Stimulated activated CD8-positive, alpha-beta memory T cell treated with anti-CD3 and anti-CD28 coated beads, Interleukin-12 subunit alpha, Interleukin-12 subunit beta, amount 100 ng/mL, for 1 hour (primary cell): ENCODE results near the gene GCLC.
"Not testable (repeated sequence)": the region's sequence is repeated elsewhere in the genome, so short reads cannot be mapped to it uniquely, and the experiment has no call there.

Source experiments
- DNase-seq: peaks from one replicate; pipeline ENCODE4 v3.0.0-alpha.2; 2020; ENCODE audit warnings: low read depth

Gene GCLC

GRCh38 chr6:53544470-53545308 lies at the start of gene GCLC:
Gene GCLC (minus strand): TSS chr6:53545101. CDS start chr6:53544645, 456 bp downstream.
- peak; percentile 82 for DNase-seq

- DNase-seq: no peak
Observed at GRCh38 chr6:53594596-53594995, 49.7 kb upstream of the GCLC start.

GRCh38 chr6:53593001-53593488 lies 48.1 kb upstream of the GCLC start:
- no peak for DNase-seq

- no peak for DNase-seq
Observed at GRCh38 chr6:53591873-53592272, 47.0 kb upstream of the GCLC start.

GRCh38 chr6:53588816-53589509 lies 44.1 kb upstream of the GCLC start:
- no peak for DNase-seq

- DNase-seq: no peak
Observed at GRCh38 chr6:53587291-53587690, 42.4 kb upstream of the GCLC start.

GRCh38 chr6:53585208-53585900 lies 40.5 kb upstream of the GCLC start:
- no peak for DNase-seq

GRCh38 chr6:53584726-53585125 lies 39.8 kb upstream of the GCLC start:
- DNase-seq: no peak

GRCh38 chr6:53583451-53583850 lies 38.5 kb upstream of the GCLC start:
- no peak for DNase-seq

- DNase-seq: no peak
Observed at GRCh38 chr6:53582963-53583362, 38.1 kb upstream of the GCLC start.

GRCh38 chr6:53581856-53582255 lies 37.0 kb upstream of the GCLC start:
- no peak for DNase-seq

- DNase-seq: no peak
Observed at GRCh38 chr6:53581173-53581773, 36.4 kb upstream of the GCLC start.

- no peak for DNase-seq
Observed at GRCh38 chr6:53579338-53579737, 34.4 kb upstream of the GCLC start.

GRCh38 chr6:53578371-53578770 lies 33.5 kb upstream of the GCLC start:
- DNase-seq: no peak

GRCh38 chr6:53573299-53573698 lies 28.4 kb upstream of the GCLC start:
- DNase-seq: no peak

- DNase-seq: not testable (repeated sequence)
Observed at GRCh38 chr6:53572379-53572778, 27.5 kb upstream of the GCLC start.

- DNase-seq: no peak
Observed at GRCh38 chr6:53568776-53569616, 24.1 kb upstream of the GCLC start.

GRCh38 chr6:53567701-53568100 lies 22.8 kb upstream of the GCLC start:
- DNase-seq: no peak

GRCh38 chr6:53566755-53567154 lies 21.9 kb upstream of the GCLC start:
- DNase-seq: no peak

- DNase-seq: no peak
Observed at GRCh38 chr6:53565886-53566285, 21.0 kb upstream of the GCLC start.

- DNase-seq: no peak
Observed at GRCh38 chr6:53564401-53565065, 19.6 kb upstream of the GCLC start.
